ENCODE results near the gene ARID5A. TPM values are rescaled to one million over a fixed set of nuclear protein-coding genes. Genes with fewer than 3 reads are reported as not detected.

Gene ARID5A
- total and polyA plus RNA-seq, 10 of the 15 experiments (the other 5 are each of a cell fraction or from before 2014, with no cell fraction given): 0.76 to 87.1 (median 37.6) TPM

DNA sequence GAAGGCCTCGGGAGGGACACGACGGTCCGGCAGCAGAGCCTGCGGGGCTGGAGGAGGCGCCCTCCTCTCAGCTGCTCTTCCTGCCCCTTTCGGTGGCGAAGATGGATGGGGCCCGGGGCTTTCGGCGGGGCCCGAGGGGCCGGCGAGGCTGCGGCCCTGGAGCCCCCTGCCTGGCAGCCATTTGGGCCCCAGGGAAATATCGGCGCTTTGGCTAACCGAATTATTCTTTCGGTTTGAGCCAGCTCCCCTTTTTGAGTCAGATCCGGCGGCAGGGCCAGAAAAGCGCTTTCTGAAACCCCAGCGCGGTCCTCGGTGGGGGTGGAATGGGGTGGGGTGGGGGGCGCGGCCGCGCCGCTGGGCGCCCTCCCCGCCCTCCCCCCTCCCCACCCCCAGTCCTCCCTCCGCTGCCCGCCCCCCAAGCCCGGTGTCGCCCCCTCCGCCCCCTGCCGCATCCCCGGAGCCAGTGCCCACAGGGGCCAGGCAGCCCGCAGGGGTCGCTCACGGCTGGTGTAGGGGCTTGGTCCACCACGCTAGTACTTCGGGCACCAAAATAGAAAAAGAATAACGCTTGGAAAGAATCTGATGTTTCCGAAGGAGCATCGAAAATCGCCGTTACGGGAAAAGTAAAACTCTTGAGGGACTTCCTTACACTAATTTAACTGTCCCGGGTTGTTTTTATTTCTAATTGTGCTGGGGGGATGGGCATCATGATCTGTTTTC, 9.1 kb upstream of the ARID5A start (continued):
- TF ChIP-seq, protein P1, sequence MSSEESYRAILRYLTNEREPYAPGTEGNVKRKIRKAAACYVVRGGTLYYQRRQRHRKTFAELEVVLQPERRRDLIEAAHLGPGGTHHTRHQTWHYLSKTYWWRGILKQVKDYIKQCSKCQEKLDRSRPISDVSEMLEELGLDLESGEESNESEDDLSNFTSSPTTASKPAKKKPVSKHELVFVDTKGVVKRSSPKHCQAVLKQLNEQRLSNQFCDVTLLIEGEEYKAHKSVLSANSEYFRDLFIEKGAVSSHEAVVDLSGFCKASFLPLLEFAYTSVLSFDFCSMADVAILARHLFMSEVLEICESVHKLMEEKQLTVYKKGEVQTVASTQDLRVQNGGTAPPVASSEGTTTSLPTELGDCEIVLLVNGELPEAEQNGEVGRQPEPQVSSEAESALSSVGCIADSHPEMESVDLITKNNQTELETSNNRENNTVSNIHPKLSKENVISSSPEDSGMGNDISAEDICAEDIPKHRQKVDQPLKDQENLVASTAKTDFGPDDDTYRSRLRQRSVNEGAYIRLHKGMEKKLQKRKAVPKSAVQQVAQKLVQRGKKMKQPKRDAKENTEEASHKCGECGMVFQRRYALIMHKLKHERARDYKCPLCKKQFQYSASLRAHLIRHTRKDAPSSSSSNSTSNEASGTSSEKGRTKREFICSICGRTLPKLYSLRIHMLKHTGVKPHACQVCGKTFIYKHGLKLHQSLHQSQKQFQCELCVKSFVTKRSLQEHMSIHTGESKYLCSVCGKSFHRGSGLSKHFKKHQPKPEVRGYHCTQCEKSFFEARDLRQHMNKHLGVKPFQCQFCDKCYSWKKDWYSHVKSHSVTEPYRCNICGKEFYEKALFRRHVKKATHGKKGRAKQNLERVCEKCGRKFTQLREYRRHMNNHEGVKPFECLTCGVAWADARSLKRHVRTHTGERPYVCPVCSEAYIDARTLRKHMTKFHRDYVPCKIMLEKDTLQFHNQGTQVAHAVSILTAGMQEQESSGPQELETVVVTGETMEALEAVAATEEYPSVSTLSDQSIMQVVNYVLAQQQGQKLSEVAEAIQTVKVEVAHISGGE (CRISPR knock-in tag; IDR thresholded peaks at IDR 0.05): no peak
- TF ChIP-seq ETV6 (conservative IDR thresholded peaks at IDR 0.05 in 1 of 2, IDR thresholded peaks at IDR 0.05 in 1 of 2; ENCODE audit: borderline replicate concordance in 1 of 2, low read depth in 1 of 2) (0 out of 4 replicates have a peak, but pooled peaks of 1 of the 2 experiments have one; percentile 44), NRF1 (conservative IDR thresholded peaks at IDR 0.05; ENCODE audit: low read depth, low read length) (no peak), RB1 (IDR thresholded peaks at IDR 0.05; ENCODE audit: borderline replicate concordance) (peak; percentile 66; the same call in 1 of the 2 replicates), TAF1 (IDR thresholded peaks at IDR 0.05; ENCODE audit: borderline replicate concordance, low read depth, low read length) (no peak), KLF5 (IDR thresholded peaks at IDR 0.05; ENCODE audit: partially characterized antibody) (peak; percentile 27), PAX5 (IDR thresholded peaks at IDR 0.05; ENCODE audit: borderline replicate concordance, low read depth, low read length) (peak; percentile 76), HDGF (IDR thresholded peaks at IDR 0.05) (no peak; the same call in none of the 2 replicates), STAT1 (conservative IDR thresholded peaks at IDR 0.05) (no peak), ESRRA (IDR thresholded peaks at IDR 0.05; ENCODE audit: low read length) (no peak), MYB (IDR thresholded peaks at IDR 0.05; ENCODE audit: borderline replicate concordance, low read depth, low read length) (0 out of 2 replicates have a peak, but pooled peaks have one; percentile 37), MXI1 (IDR thresholded peaks at IDR 0.05; ENCODE audit: low read depth, low read length) (no peak)
- TF ChIP-seq, protein P2, sequence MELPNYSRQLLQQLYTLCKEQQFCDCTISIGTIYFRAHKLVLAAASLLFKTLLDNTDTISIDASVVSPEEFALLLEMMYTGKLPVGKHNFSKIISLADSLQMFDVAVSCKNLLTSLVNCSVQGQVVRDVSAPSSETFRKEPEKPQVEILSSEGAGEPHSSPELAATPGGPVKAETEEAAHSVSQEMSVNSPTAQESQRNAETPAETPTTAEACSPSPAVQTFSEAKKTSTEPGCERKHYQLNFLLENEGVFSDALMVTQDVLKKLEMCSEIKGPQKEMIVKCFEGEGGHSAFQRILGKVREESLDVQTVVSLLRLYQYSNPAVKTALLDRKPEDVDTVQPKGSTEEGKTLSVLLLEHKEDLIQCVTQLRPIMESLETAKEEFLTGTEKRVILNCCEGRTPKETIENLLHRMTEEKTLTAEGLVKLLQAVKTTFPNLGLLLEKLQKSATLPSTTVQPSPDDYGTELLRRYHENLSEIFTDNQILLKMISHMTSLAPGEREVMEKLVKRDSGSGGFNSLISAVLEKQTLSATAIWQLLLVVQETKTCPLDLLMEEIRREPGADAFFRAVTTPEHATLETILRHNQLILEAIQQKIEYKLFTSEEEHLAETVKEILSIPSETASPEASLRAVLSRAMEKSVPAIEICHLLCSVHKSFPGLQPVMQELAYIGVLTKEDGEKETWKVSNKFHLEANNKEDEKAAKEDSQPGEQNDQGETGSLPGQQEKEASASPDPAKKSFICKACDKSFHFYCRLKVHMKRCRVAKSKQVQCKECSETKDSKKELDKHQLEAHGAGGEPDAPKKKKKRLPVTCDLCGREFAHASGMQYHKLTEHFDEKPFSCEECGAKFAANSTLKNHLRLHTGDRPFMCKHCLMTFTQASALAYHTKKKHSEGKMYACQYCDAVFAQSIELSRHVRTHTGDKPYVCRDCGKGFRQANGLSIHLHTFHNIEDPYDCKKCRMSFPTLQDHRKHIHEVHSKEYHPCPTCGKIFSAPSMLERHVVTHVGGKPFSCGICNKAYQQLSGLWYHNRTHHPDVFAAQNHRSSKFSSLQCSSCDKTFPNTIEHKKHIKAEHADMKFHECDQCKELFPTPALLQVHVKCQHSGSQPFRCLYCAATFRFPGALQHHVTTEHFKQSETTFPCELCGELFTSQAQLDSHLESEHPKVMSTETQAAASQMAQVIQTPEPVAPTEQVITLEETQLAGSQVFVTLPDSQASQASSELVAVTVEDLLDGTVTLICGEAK (IDR thresholded peaks at IDR 0.05; ENCODE audit: borderline replicate concordance): no peak
- TF ChIP-seq, protein P3, sequence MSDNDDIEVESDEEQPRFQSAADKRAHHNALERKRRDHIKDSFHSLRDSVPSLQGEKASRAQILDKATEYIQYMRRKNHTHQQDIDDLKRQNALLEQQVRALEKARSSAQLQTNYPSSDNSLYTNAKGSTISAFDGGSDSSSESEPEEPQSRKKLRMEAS (IDR thresholded peaks at IDR 0.05; ENCODE audit: low read depth, low read length): peak; percentile 60; the same call in 1 of the 2 replicates
- TF ChIP-seq, protein P4, sequence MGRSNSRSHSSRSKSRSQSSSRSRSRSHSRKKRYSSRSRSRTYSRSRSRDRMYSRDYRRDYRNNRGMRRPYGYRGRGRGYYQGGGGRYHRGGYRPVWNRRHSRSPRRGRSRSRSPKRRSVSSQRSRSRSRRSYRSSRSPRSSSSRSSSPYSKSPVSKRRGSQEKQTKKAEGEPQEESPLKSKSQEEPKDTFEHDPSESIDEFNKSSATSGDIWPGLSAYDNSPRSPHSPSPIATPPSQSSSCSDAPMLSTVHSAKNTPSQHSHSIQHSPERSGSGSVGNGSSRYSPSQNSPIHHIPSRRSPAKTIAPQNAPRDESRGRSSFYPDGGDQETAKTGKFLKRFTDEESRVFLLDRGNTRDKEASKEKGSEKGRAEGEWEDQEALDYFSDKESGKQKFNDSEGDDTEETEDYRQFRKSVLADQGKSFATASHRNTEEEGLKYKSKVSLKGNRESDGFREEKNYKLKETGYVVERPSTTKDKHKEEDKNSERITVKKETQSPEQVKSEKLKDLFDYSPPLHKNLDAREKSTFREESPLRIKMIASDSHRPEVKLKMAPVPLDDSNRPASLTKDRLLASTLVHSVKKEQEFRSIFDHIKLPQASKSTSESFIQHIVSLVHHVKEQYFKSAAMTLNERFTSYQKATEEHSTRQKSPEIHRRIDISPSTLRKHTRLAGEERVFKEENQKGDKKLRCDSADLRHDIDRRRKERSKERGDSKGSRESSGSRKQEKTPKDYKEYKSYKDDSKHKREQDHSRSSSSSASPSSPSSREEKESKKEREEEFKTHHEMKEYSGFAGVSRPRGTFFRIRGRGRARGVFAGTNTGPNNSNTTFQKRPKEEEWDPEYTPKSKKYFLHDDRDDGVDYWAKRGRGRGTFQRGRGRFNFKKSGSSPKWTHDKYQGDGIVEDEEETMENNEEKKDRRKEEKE (IDR thresholded peaks at IDR 0.05): no peak

Data from GM12878 (cell line).